ENCODE measurements around the gene HSF2.

The HSF2 gene

DNA sequence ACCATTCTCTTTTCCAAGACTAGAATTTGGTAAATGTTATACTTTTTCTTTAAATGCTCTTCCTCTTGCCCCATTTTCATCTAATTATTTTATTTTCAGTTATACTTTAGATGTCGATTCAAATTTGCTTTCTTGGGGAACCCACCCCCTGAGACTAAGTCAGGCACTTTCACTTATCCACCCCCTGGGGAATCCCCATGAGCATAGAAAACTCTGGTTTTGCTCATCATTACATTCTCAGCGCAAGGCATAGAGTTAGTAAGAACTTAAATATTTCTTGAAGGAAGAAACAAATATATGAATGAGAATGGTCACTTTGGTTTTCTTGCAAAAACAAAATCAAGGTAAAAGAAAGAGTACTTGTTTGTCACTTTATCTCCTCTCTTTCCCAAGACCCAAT, 25.1 kb upstream of the HSF2 start:
- no peaks in the 10 kb centered on the region for H3F3A ChIP-seq (ENCODE audit: insufficient read depth, low read length)
- H3K4me2 ChIP-seq (ENCODE audit: low read length): no peak overlapping the region
- no peak overlapping the region for H2AFZ ChIP-seq (ENCODE audit: low read length)
- H4K20me1 ChIP-seq (ENCODE audit: insufficient read depth, low read length): no peaks in the 10 kb centered on the region
- H3K36me3 ChIP-seq (ENCODE audit: insufficient read depth, low read length): no peaks in the 10 kb centered on the region
- H3K4me1 ChIP-seq (ENCODE audit: insufficient read depth, low read length, severe bottlenecking): no peaks in the 10 kb centered on the region
- TF ChIP-seq EZH2 (IDR thresholded peaks at IDR 0.05; ENCODE audit: borderline replicate concordance, low read length): no peak
- TF ChIP-seq, protein P1, sequence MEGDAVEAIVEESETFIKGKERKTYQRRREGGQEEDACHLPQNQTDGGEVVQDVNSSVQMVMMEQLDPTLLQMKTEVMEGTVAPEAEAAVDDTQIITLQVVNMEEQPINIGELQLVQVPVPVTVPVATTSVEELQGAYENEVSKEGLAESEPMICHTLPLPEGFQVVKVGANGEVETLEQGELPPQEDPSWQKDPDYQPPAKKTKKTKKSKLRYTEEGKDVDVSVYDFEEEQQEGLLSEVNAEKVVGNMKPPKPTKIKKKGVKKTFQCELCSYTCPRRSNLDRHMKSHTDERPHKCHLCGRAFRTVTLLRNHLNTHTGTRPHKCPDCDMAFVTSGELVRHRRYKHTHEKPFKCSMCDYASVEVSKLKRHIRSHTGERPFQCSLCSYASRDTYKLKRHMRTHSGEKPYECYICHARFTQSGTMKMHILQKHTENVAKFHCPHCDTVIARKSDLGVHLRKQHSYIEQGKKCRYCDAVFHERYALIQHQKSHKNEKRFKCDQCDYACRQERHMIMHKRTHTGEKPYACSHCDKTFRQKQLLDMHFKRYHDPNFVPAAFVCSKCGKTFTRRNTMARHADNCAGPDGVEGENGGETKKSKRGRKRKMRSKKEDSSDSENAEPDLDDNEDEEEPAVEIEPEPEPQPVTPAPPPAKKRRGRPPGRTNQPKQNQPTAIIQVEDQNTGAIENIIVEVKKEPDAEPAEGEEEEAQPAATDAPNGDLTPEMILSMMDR (IDR thresholded peaks at IDR 0.05; ENCODE audit: low read length): no peak
- H3K9me2 ChIP-seq (ENCODE audit: low read depth, low read length): no peaks in the 10 kb centered on the region
- H3K27me3 ChIP-seq (ENCODE audit: insufficient read depth, low read length): no peaks in the 10 kb centered on the region
- H3K9ac ChIP-seq (ENCODE audit: low read length): no peak overlapping the region
- H3K4me3 ChIP-seq (ENCODE audit: low read depth, low read length, poor library complexity, severe bottlenecking): no peak overlapping the region
- no peaks in the 10 kb centered on the region for H3K79me2 ChIP-seq (ENCODE audit: insufficient read depth, low read length)
- H3K9me3 ChIP-seq (ENCODE audit: low read length): no peaks in the 10 kb centered on the region
- H3K27ac ChIP-seq (ENCODE audit: low read depth, low read length, poor library complexity, severe bottlenecking): no peak overlapping the region

DNA sequence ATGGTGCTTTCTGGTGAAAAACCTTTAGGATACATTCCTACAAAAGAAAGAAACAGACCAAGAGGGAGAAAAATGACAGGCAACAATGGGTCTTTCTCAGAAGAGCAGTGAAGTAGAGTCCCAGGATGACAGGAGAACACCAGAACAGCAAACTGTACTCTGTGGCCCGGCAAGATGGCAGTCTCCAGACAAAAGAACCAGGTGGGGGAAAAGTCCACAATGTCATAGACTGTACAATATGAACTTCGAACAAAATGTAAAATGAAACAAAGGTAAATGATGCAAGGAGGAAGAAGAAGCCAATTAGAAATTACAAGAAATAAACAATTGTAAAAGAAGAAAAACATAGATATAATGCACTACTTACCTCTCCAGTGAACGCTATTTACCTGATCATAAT, 23.2 kb upstream of the HSF2 start:
- Histone ChIP-seq H3K4me1 (ENCODE audit: insufficient read depth, low read length, severe bottlenecking) (no peaks in the 10 kb centered on the region), H3K9me2 (ENCODE audit: low read depth, low read length) (no peaks in the 10 kb centered on the region), H3F3A (ENCODE audit: insufficient read depth, low read length) (no peaks in the 10 kb centered on the region), H3K27ac (ENCODE audit: low read depth, low read length, poor library complexity, severe bottlenecking) (no peak overlapping the region), H2AFZ (ENCODE audit: low read length) (no peak overlapping the region), H3K79me2 (ENCODE audit: insufficient read depth, low read length) (no peaks in the 10 kb centered on the region), H3K9me3 (ENCODE audit: low read length) (no peaks in the 10 kb centered on the region), H4K20me1 (ENCODE audit: insufficient read depth, low read length) (no peaks in the 10 kb centered on the region), H3K27me3 (ENCODE audit: insufficient read depth, low read length) (no peaks in the 10 kb centered on the region), H3K36me3 (ENCODE audit: insufficient read depth, low read length) (no peaks in the 10 kb centered on the region), H3K4me3 (ENCODE audit: low read depth, low read length, poor library complexity, severe bottlenecking) (no peak overlapping the region), H3K4me2 (ENCODE audit: low read length) (no peak overlapping the region), H3K9ac (ENCODE audit: low read length) (no peak overlapping the region)
- no peak for TF ChIP-seq EZH2 (IDR thresholded peaks at IDR 0.05; ENCODE audit: borderline replicate concordance, low read length)
- TF ChIP-seq, protein P1 (IDR thresholded peaks at IDR 0.05; ENCODE audit: low read length): no peak

DNA sequence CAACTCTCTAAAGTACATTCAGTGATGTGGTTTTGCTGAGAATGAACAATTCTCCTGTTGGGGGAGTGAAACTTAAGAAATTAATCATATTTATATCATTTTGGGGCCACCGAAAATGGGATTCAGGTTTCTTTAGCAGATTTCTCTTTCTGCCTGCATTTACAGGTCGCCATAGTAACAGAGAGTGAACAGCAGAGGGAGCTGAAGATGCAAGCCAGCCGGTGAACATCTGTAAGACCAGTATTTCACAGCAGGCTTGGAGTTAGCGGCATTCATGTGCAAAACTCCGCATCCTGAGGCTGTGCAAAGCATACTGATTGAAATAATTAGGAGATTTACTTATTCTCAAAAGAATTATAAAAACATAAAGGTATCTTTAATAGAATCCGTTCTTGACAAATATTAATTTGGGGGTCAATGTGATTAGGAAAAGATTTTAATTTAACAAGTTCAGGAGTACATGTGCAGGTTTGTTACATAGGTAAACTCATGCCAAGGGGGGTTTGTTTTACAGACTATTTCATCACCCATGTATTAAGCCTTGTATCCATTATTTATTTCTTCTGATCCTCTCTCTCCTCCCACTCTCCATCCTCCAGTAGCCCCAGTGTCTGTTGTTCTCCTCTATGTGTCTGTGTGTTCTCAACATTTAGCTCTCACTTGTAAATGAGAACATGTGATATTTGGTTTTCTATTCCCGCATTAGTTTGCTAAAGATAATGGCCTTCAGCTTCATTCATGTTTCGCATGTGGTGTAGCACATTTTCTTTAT, 17.8 kb upstream of the HSF2 start:
- Histone ChIP-seq H3K4me2 (ENCODE audit: low read length) (no peak overlapping the region), H3K9me3 (ENCODE audit: low read length) (no peaks in the 10 kb centered on the region), H3K79me2 (ENCODE audit: insufficient read depth, low read length) (no peaks in the 10 kb centered on the region), H3K9me2 (ENCODE audit: low read depth, low read length) (no peaks in the 10 kb centered on the region), H3F3A (ENCODE audit: insufficient read depth, low read length) (no peaks in the 10 kb centered on the region), H3K4me3 (ENCODE audit: low read depth, low read length, poor library complexity, severe bottlenecking) (no peak overlapping the region), H3K27ac (ENCODE audit: low read depth, low read length, poor library complexity, severe bottlenecking) (no peak overlapping the region), H4K20me1 (ENCODE audit: insufficient read depth, low read length) (no peaks in the 10 kb centered on the region), H3K9ac (ENCODE audit: low read length) (no peak overlapping the region), H3K27me3 (ENCODE audit: insufficient read depth, low read length) (no peaks in the 10 kb centered on the region), H2AFZ (ENCODE audit: low read length) (no peak overlapping the region), H3K36me3 (ENCODE audit: insufficient read depth, low read length) (no peaks in the 10 kb centered on the region), H3K4me1 (ENCODE audit: insufficient read depth, low read length, severe bottlenecking) (no peaks in the 10 kb centered on the region)
- TF ChIP-seq, protein P1 (IDR thresholded peaks at IDR 0.05; ENCODE audit: low read length): peak; percentile 74
- TF ChIP-seq EZH2 (IDR thresholded peaks at IDR 0.05; ENCODE audit: borderline replicate concordance, low read length): no peak

Data from OCI-LY1 (cell line).